Spleen (tissue), 7 donors: ENCODE data around the gene PRUNE2.

Experiments used
- CTCF ChIP-seq, 11 experiments: fragments of 200-600 bp in 7 of 11; fragments of 450-650 bp in 4 of 11; sonication (generic) in 4 of 11; IDR thresholded peaks in 8 of 11; conservative IDR thresholded peaks in 3 of 11; 1 replicate in 7 of 11; 2 replicates in 4 of 11; pipeline versions ENCODE4 v1.4.0 to v1.8.0; 2016 to 2021; ENCODE audit warnings: antibody characterized with exemption in 11 of 11, inconsistent platforms in 4 of 11, mild to moderate bottlenecking in 1 of 11
- POLR2A ChIP-seq, 3 donors: fragments of 450-650 bp; IDR thresholded peaks; one replicate each; pipeline ENCODE4 v1.5.1; 2017; ENCODE audit warnings: antibody characterized with exemption in 3 of 3, mild to moderate bottlenecking in 1 of 3
- POLR2AphosphoS5 ChIP-seq, 3 donors: sonication (generic); formaldehyde crosslinking; IDR thresholded peaks; one replicate each; pipeline ENCODE4 v1.5.1; 2017; ENCODE audit warnings: antibody characterized with exemption in 3 of 3
- donor health status: DM: no; HTN: no; CAD: no; lungs with moderate emphysema.
- donor health status: DM: no; HTN: no; CAD: no.
- donor health status: DM: no; HTN: no; CAD: no.

- TF ChIP-seq CTCF (IDR thresholded peaks at IDR 0.05 in 8 of 11, conservative IDR thresholded peaks at IDR 0.05 in 3 of 11): no peak
- TF ChIP-seq POLR2A (IDR thresholded peaks at IDR 0.05): no peak
- no peak for TF ChIP-seq POLR2AphosphoS5 (IDR thresholded peaks at IDR 0.05)
These were observed 319.3 kb downstream of the PRUNE2 start for GRCh38 chr9:76586390-76587314.
